ENCODE measurements around the gene CLDN20.

The CLDN20 gene

GRCh38 chr6:155245193-155245592, 18.6 kb upstream of the CLDN20 start:
- DNase-seq (ENCODE audit: low spot score): no peak

- DNase-seq (ENCODE audit: low spot score): no peak
Measured at GRCh38 chr6:155245831-155246230, 18.0 kb upstream of the CLDN20 start.

GRCh38 chr6:155246825-155247224, 17.0 kb upstream of the CLDN20 start:
- DNase-seq (ENCODE audit: low spot score): no peak

- DNase-seq (ENCODE audit: low spot score): no peak
Measured at GRCh38 chr6:155247618-155248007, 16.2 kb upstream of the CLDN20 start.

- peak; percentile 28 for DNase-seq (ENCODE audit: low spot score)
Measured at GRCh38 chr6:155248008-155249001, 15.5 kb upstream of the CLDN20 start.

- no peak for DNase-seq (ENCODE audit: low spot score)
Measured at GRCh38 chr6:155250701-155251381, 13.0 kb upstream of the CLDN20 start.

GRCh38 chr6:155252581-155252980, 11.2 kb upstream of the CLDN20 start:
- DNase-seq (ENCODE audit: low spot score): no peak

- no peak for DNase-seq (ENCODE audit: low spot score)
Measured at GRCh38 chr6:155253337-155253736, 10.5 kb upstream of the CLDN20 start.

GRCh38 chr6:155254139-155254538, 9.7 kb upstream of the CLDN20 start:
- DNase-seq (ENCODE audit: low spot score): no peak

- DNase-seq (ENCODE audit: low spot score): no peak
Measured at GRCh38 chr6:155256122-155256795, 7.6 kb upstream of the CLDN20 start.

- no peak for DNase-seq (ENCODE audit: low spot score)
Measured at GRCh38 chr6:155257796-155258195, 6.0 kb upstream of the CLDN20 start.

GRCh38 chr6:155259204-155259603, 4.6 kb upstream of the CLDN20 start:
- no peak for DNase-seq (ENCODE audit: low spot score)

- no peak for DNase-seq (ENCODE audit: low spot score)
Measured at GRCh38 chr6:155259897-155260296, 3.9 kb upstream of the CLDN20 start.

GRCh38 chr6:155260686-155261085, 3.1 kb upstream of the CLDN20 start:
- no peak for DNase-seq (ENCODE audit: low spot score)

GRCh38 chr6:155261111-155261900, 2.5 kb upstream of the CLDN20 start:
- DNase-seq (ENCODE audit: low spot score): no peak

GRCh38 chr6:155262655-155263054, 1.2 kb upstream of the CLDN20 start:
- no peak for DNase-seq (ENCODE audit: low spot score)

- no peak for DNase-seq (ENCODE audit: low spot score)
Measured at GRCh38 chr6:155264693-155265320, 994 bp downstream of the CLDN20 start.

- no peak for DNase-seq (ENCODE audit: low spot score)
Measured at GRCh38 chr6:155265843-155266535, 2.2 kb downstream of the CLDN20 start.

GRCh38 chr6:155267411-155267810, 3.6 kb downstream of the CLDN20 start:
- DNase-seq (ENCODE audit: low spot score): no peak

GRCh38 chr6:155268088-155268867, 4.5 kb downstream of the CLDN20 start:
- DNase-seq (ENCODE audit: low spot score): peak; percentile 54

Data from RKO (cell line).